Body of pancreas (tissue), 4 donors: ENCODE results near the gene GP2.

Experiments used
- CTCF ChIP-seq, 7 experiments: fragments of 450-650 bp in 4 of 7; fragments of 200-600 bp in 3 of 7; sonication (generic) in 3 of 7; IDR thresholded peaks; one replicate each; pipeline ENCODE4 v1.5.1; 2016 to 2019; ENCODE audit warnings: antibody characterized with exemption in 7 of 7
- POLR2A ChIP-seq, 3 donors: fragments of 450-650 bp; IDR thresholded peaks; one replicate each; pipeline ENCODE4 v1.6.1; 2016; ENCODE audit warnings: antibody characterized with exemption in 3 of 3, mild to moderate bottlenecking in 2 of 3

DNA sequence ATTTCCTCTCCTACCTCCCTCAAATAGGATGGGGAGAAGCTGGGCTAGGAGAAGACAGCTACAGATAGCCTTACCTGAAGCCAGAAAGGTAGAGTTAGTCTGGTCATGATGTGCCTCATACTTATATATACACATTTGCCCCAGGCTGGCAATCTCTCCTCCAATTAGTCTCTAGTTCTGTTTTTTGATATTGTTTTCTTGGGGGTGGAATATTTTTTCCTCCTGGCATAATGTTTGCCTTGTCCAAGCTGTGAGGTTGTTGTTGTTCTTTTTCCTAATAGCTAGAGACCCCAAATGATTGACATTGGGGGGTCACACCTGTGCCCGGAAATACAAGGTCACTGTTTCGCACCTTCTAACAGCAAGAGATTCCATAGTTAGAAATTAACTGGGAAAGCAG, 25.3 kb upstream of the GP2 start, which contains the start of gene UMOD:
- TF ChIP-seq CTCF (IDR thresholded peaks at IDR 0.05) (no peak), POLR2A (IDR thresholded peaks at IDR 0.05) (no peak)
